Large intestine (tissue), 3 donors: ENCODE measurements around the gene RAE1. TPM values are rescaled to one million over a fixed set of nuclear protein-coding genes. Genes with fewer than 3 reads are reported as not detected.

Experiments used
- DNase-seq, 2 donors: peaks; one replicate each; pipeline versions ENCODE4 v3.0.0 to v3.0.0-alpha.2; 2013
- H3K27ac ChIP-seq: one replicate; pipeline ENCODE4 v1.5.1; 2013; ENCODE audit warnings: low read length
- H3K27me3 ChIP-seq: 2 replicates; pipeline ENCODE4 v1.6.1; 2013; ENCODE audit warnings: low read length; ENCODE audit not compliant: control insufficient read depth, insufficient read depth
- H3K36me3 ChIP-seq: 2 replicates; pipeline ENCODE4 v1.6.1; 2013; ENCODE audit warnings: low read length; ENCODE audit not compliant: control insufficient read depth, insufficient read depth
- H3K4me1 ChIP-seq: one replicate; pipeline ENCODE4 v1.6.1; 2013; ENCODE audit warnings: low read length; ENCODE audit not compliant: control insufficient read depth, insufficient read depth
- H3K4me3 ChIP-seq: one replicate; pipeline ENCODE4 v1.5.1; 2013; ENCODE audit warnings: low read length
- H3K9me3 ChIP-seq: one replicate; pipeline ENCODE4 v1.6.1; 2013; ENCODE audit warnings: mild to moderate bottlenecking, low read depth, low read length, moderate library complexity; ENCODE audit not compliant: control insufficient read depth
- WGBS: methylation state at CpG from one replicate; pipeline ENCODE4 v1.1.5; 2013; ENCODE audit warnings: low lambda C conversion rate; ENCODE audit not compliant: insufficient coverage; 5-methylcytosine and 5-hydroxymethylcytosine counted together
- polyA plus RNA-seq: library from polyadenylated mRNA; unstranded; fragments of 120-200 nt; gene quantifications from one replicate; pipeline ENCODE4 v1.2.1, GENCODE V29; 2013

RAE1 gene
- polyA plus RNA-seq, 1 donor: 34.4 TPM

- H3K9me3 ChIP-seq: no peaks in the 10 kb centered on the region
- H3K36me3 ChIP-seq: peaks cover 2% of the 10 kb centered on the region
- H3K27ac ChIP-seq: no peak overlapping the region
- DNase-seq: no peak
- H3K27me3 ChIP-seq: no peaks in the 10 kb centered on the region
- H3K4me1 ChIP-seq: peaks cover 19% of the 10 kb centered on the region
- WGBS: no CpG with 5 or more reads among the region's 4 CpGs
- H3K4me3 ChIP-seq: no peak overlapping the region
Observed at GRCh38 chr20:57386762-57387161, 35.7 kb downstream of the RAE1 start.

- Histone ChIP-seq H3K9me3 (no peaks in the 10 kb centered on the region), H3K27me3 (no peaks in the 10 kb centered on the region), H3K4me1 (peaks cover 22% of the 10 kb centered on the region), H3K4me3 (no peak overlapping the region), H3K27ac (no peak overlapping the region), H3K36me3 (peaks cover 2% of the 10 kb centered on the region)
- DNase-seq: no peak
- no CpG with 5 or more reads among the region's 8 CpGs for WGBS
Observed at GRCh38 chr20:57387463-57387862, 36.4 kb downstream of the RAE1 start.

- H3K27ac ChIP-seq: no peak overlapping the region
- WGBS: no CpG with 5 or more reads among the region's 7 CpGs
- DNase-seq: no peak
- peaks cover 24% of the 10 kb centered on the region for H3K4me1 ChIP-seq
- H3K36me3 ChIP-seq: peaks cover 2% of the 10 kb centered on the region
- no peaks in the 10 kb centered on the region for H3K27me3 ChIP-seq
- H3K4me3 ChIP-seq: no peak overlapping the region
- H3K9me3 ChIP-seq: no peaks in the 10 kb centered on the region
Observed at GRCh38 chr20:57387945-57388371, 36.9 kb downstream of the RAE1 start.

GRCh38 chr20:57388953-57389694, 38.1 kb downstream of the RAE1 start:
- Histone ChIP-seq H3K9me3 (no peaks in the 10 kb centered on the region), H3K27ac (no peak overlapping the region), H3K4me1 (peaks cover 20% of the 10 kb centered on the region), H3K4me3 (peak overlapping the region; percentile 37), H3K27me3 (no peaks in the 10 kb centered on the region), H3K36me3 (peaks cover 12% of the 10 kb centered on the region)
- DNase-seq: peak; percentile 82 to 93
- 0% methylated on average over 1 of the region's 57 CpGs for WGBS

- no CpG with 5 or more reads among the region's 52 CpGs for WGBS
- Histone ChIP-seq H3K4me3 (peak overlapping the region; percentile 37), H3K9me3 (no peaks in the 10 kb centered on the region), H3K27ac (no peak overlapping the region), H3K36me3 (peaks cover 16% of the 10 kb centered on the region), H3K27me3 (no peaks in the 10 kb centered on the region), H3K4me1 (peaks cover 15% of the 10 kb centered on the region)
- DNase-seq: peak in 1 of 2 donors; percentile 45
Observed at GRCh38 chr20:57389695-57390603, 38.9 kb downstream of the RAE1 start.

GRCh38 chr20:57390604-57391438, 39.8 kb downstream of the RAE1 start, which contains the start of gene RBM38:
TSS of gene RBM38 (plus strand) at chr20:57391396. CDS start at chr20:57391582, 186 bp downstream.
- H3K27me3 ChIP-seq: no peaks in the 10 kb centered on the region
- H3K4me3 ChIP-seq: peak within 1 kb of the TSS; percentile 50
- H3K27ac ChIP-seq: no peak within 1 kb of the TSS
- peak; percentile 57 to 69 for DNase-seq
- peaks cover 22% of the 10 kb centered on the region for H3K36me3 ChIP-seq
- WGBS: 75% methylated on average over 2 of the region's 78 CpGs
- no peaks in the 10 kb centered on the region for H3K9me3 ChIP-seq
- H3K4me1 ChIP-seq: peaks cover 15% of the 10 kb centered on the region

GRCh38 chr20:57391439-57392301, 40.6 kb downstream of the RAE1 start:
- WGBS: no CpG with 5 or more reads among the region's 98 CpGs
- Histone ChIP-seq H3K27me3 (no peaks in the 10 kb centered on the region), H3K36me3 (peaks cover 30% of the 10 kb centered on the region), H3K27ac (no peak overlapping the region), H3K4me1 (peaks cover 15% of the 10 kb centered on the region), H3K4me3 (peak overlapping the region; percentile 50), H3K9me3 (no peaks in the 10 kb centered on the region)
- DNase-seq: peak in 1 of 2 donors; percentile 61

GRCh38 chr20:57392512-57393271, 41.6 kb downstream of the RAE1 start:
- DNase-seq: peak in 1 of 2 donors; percentile 44
- Histone ChIP-seq H3K27ac (no peak overlapping the region), H3K4me3 (peak overlapping the region; percentile 43), H3K36me3 (peaks cover 41% of the 10 kb centered on the region), H3K9me3 (no peaks in the 10 kb centered on the region), H3K4me1 (peaks cover 15% of the 10 kb centered on the region), H3K27me3 (no peaks in the 10 kb centered on the region)
- no CpG with 5 or more reads among the region's 33 CpGs for WGBS
